Liver (tissue), 9 donors: ENCODE results near the gene L2HGDH. TPM values are rescaled to one million over a fixed set of nuclear protein-coding genes. Genes with fewer than 3 reads are reported as not detected.

ENCODE experiments used
- DNase-seq: peaks from one replicate; pipeline ENCODE4 v3.0.0-alpha.2; 2017; ENCODE audit warnings: low spot score
- H3K27ac ChIP-seq, 2 donors: one replicate each; pipeline ENCODE4 v1.7.0; 2013; ENCODE audit warnings: inconsistent platforms in 2 of 2, low read length in 2 of 2, control low read depth in 1 of 2, low read depth in 1 of 2, mild to moderate bottlenecking in 1 of 2
- H3K27me3 ChIP-seq, 4 donors: one replicate each; pipeline versions ENCODE4 v1.6.1 to v1.7.0; 2013; ENCODE audit warnings: low read length in 3 of 4, inconsistent platforms in 1 of 4, mild to moderate bottlenecking in 1 of 4, moderate library complexity in 1 of 4; ENCODE audit not compliant: control insufficient read depth in 4 of 4, insufficient read depth in 4 of 4
- H3K36me3 ChIP-seq, 4 donors: one replicate each; pipeline versions ENCODE4 v1.6.1 to v1.7.0; 2013; ENCODE audit warnings: low read length in 3 of 4, mild to moderate bottlenecking in 3 of 4, low read depth in 1 of 4, moderate library complexity in 1 of 4; ENCODE audit not compliant: control insufficient read depth in 4 of 4, insufficient read depth in 3 of 4
- H3K4me1 ChIP-seq, 4 donors: one replicate each; pipeline versions ENCODE4 v1.6.1 to v1.7.0; 2013; ENCODE audit warnings: low read length in 3 of 4, mild to moderate bottlenecking in 3 of 4, moderate library complexity in 1 of 4; ENCODE audit not compliant: control insufficient read depth in 4 of 4, insufficient read depth in 4 of 4
- H3K4me3 ChIP-seq, 3 donors: one replicate each; pipeline versions ENCODE4 v1.6.1 to v1.7.0; 2013; ENCODE audit warnings: low read length in 3 of 3, control low read depth in 1 of 3, low read depth in 1 of 3, mild to moderate bottlenecking in 1 of 3
- H3K9ac ChIP-seq, 2 donors: one replicate each; pipeline ENCODE4 v1.7.0; 2013; ENCODE audit warnings: low read length in 2 of 2, mild to moderate bottlenecking in 2 of 2, moderate library complexity in 2 of 2, control low read depth in 1 of 2, low read depth in 1 of 2
- H3K9me3 ChIP-seq, 4 donors: one replicate each; pipeline versions ENCODE4 v1.6.1 to v1.7.0; 2013; ENCODE audit warnings: low read length in 3 of 4; ENCODE audit not compliant: control insufficient read depth in 4 of 4
- ATF3 ChIP-seq: IDR thresholded peaks from 2 replicates; pipeline ENCODE4 v1.6.1; 2016; ENCODE audit warnings: antibody characterized with exemption
- CTCF ChIP-seq: fragments of 150-350 bp; IDR thresholded peaks from 2 replicates; pipeline ENCODE4 v1.5.1; 2017; ENCODE audit warnings: improper control_type of control experiment, low read depth, low read length; ENCODE audit not compliant: missing input control
- EGR1 ChIP-seq, 2 donors: IDR thresholded peaks; 2 replicates each; pipeline ENCODE4 v1.6.1; 2016 to 2018; ENCODE audit warnings: antibody characterized with exemption in 2 of 2, low read depth in 2 of 2
- FOXA1 ChIP-seq: IDR thresholded peaks from 2 replicates; pipeline ENCODE4 v1.6.1; 2016; ENCODE audit warnings: antibody characterized with exemption
- FOXA2 ChIP-seq: IDR thresholded peaks from 2 replicates; pipeline ENCODE4 v1.6.1; 2016; ENCODE audit warnings: antibody characterized with exemption
- GABPA ChIP-seq, 2 donors: IDR thresholded peaks in 1 of 2; conservative IDR thresholded peaks in 1 of 2; 2 replicates each; pipeline ENCODE4 v1.6.1; 2016; ENCODE audit warnings: antibody characterized with exemption in 2 of 2, mild to moderate bottlenecking in 1 of 2, moderate library complexity in 1 of 2
- HNF4A ChIP-seq, 2 donors: conservative IDR thresholded peaks; 2 replicates each; pipeline ENCODE4 v1.6.1; 2016; ENCODE audit warnings: antibody characterized with exemption in 2 of 2, mild to moderate bottlenecking in 2 of 2
- HNF4G ChIP-seq: IDR thresholded peaks from 2 replicates; pipeline ENCODE4 v1.6.1; 2016; ENCODE audit warnings: antibody characterized with exemption
- JUND ChIP-seq, 2 donors: IDR thresholded peaks; 2 replicates each; pipeline ENCODE4 v1.6.1; 2016; ENCODE audit warnings: antibody characterized with exemption in 2 of 2
- MAX ChIP-seq: IDR thresholded peaks from 2 replicates; pipeline ENCODE4 v1.6.1; 2016; ENCODE audit warnings: antibody characterized with exemption
- NR2F2 ChIP-seq: IDR thresholded peaks from 2 replicates; pipeline ENCODE4 v1.6.1; 2016; ENCODE audit warnings: antibody characterized with exemption
- RAD21 ChIP-seq, 2 donors: IDR thresholded peaks; 2 replicates each; pipeline ENCODE4 v1.6.1; 2016; ENCODE audit warnings: antibody characterized with exemption in 2 of 2, mild to moderate bottlenecking in 2 of 2
- REST ChIP-seq: IDR thresholded peaks from 2 replicates; pipeline ENCODE4 v1.6.1; 2016; ENCODE audit warnings: antibody characterized with exemption, mild to moderate bottlenecking
- RXRA ChIP-seq, 2 donors: IDR thresholded peaks; 2 replicates each; pipeline ENCODE4 v1.6.1; 2017 to 2018; ENCODE audit warnings: antibody characterized with exemption in 2 of 2, mild to moderate bottlenecking in 1 of 2
- SP1 ChIP-seq: IDR thresholded peaks from 2 replicates; pipeline ENCODE4 v1.6.1; 2018; ENCODE audit warnings: antibody characterized with exemption, mild to moderate bottlenecking
- TAF1 ChIP-seq: conservative IDR thresholded peaks from 2 replicates; pipeline ENCODE4 v1.6.1; 2016; ENCODE audit warnings: antibody characterized with exemption, mild to moderate bottlenecking
- YY1 ChIP-seq: IDR thresholded peaks from 2 replicates; pipeline ENCODE4 v1.6.1; 2016; ENCODE audit warnings: antibody characterized with exemption, mild to moderate bottlenecking
- ZBTB33 ChIP-seq: IDR thresholded peaks from 2 replicates; pipeline ENCODE4 v1.6.1; 2016; ENCODE audit warnings: antibody characterized with exemption
- WGBS: extraction: QIAGEN DNeasy Blood & Tissue Kit; methylation state at CpG from one replicate; pipeline ENCODE4 v1.1.7; 2013; 5-methylcytosine and 5-hydroxymethylcytosine counted together
- polyA plus RNA-seq, 2 donors: library from polyadenylated mRNA; stranded (reverse) in 1 of 2; unstranded in 1 of 2; fragments of 200-250 nt in 1 of 2; fragments of >200 nt in 1 of 2; fragmentation: Nextera tagmentation in 1 of 2; extraction: Ambion mirVana in 1 of 2; gene quantifications; one replicate each; pipeline versions ENCODE4 v1.2.1 to v1.2.3, GENCODE V29; 2013 to 2015
- total RNA-seq, 2 donors: library from RNA; depleted of rRNA; stranded (reverse); fragments of >200 nt; gene quantifications; one replicate each; pipeline ENCODE4 v1.2.3, GENCODE V29; 2014
- donor health status: healthy.
- donor health status: healthy.
- donor health status: healthy.
- donor health status: healthy.
- donor health status: healthy.

Gene L2HGDH
- total and polyA plus RNA-seq, 4 donors, result 3.8 to 9.0 (median 5.4) TPM

- 37% methylated on average over 2 of the region's 2 CpGs for WGBS
- Histone ChIP-seq H3K27me3 (no peaks in the 10 kb centered on the region), H3K4me1 (peaks cover 11 to 28% (median 21%) of the 10 kb centered on the region in 4 donors), H3K27ac (no peak overlapping the region), H3K9me3 (no peaks in the 10 kb centered on the region), H3K36me3 (no peaks in the 10 kb centered on the region), H3K4me3 (peak overlapping the region in 2 of 3 donors; percentile 1 to 94), H3K9ac (peak overlapping the region in 1 of 2 donors; percentile 92)
- no peak for DNase-seq
- TF ChIP-seq HNF4A (conservative IDR thresholded peaks at IDR 0.05), result no peak
- no peak for TF ChIP-seq RXRA (IDR thresholded peaks at IDR 0.05)
- TF ChIP-seq NR2F2, result no peak
- TF ChIP-seq JUND (IDR thresholded peaks at IDR 0.05), result no peak
- no peak for TF ChIP-seq EGR1 (IDR thresholded peaks at IDR 0.05; ENCODE audit: low read depth in 2 of 2)
- TF ChIP-seq ATF3, result no peak
- TF ChIP-seq REST, result no peak
- TF ChIP-seq YY1, result no peak
- TF ChIP-seq TAF1, result no peak
- TF ChIP-seq HNF4G, result no peak
Measured at GRCh38 chr14:50229681-50230080, 82.3 kb downstream of the L2HGDH start.

- H3K4me1 ChIP-seq, result peaks cover 9 to 28% (median 21%) of the 10 kb centered on the region in 4 donors
- no peak overlapping the region for H3K9ac ChIP-seq
Measured at GRCh38 chr14:50228313-50228712, 83.7 kb downstream of the L2HGDH start.

More at GRCh38 chr14:50228313-50228712, 83.7 kb downstream of the L2HGDH start:
- Histone ChIP-seq H3K27me3 (no peaks in the 10 kb centered on the region), H3K9me3 (no peaks in the 10 kb centered on the region), H3K36me3 (no peaks in the 10 kb centered on the region), H3K4me3 (no peak overlapping the region), H3K27ac (no peak overlapping the region)
- DNase-seq, result no peak
- 99% methylated on average over 2 of the region's 2 CpGs for WGBS
- no peak for TF ChIP-seq ZBTB33
- no peak for TF ChIP-seq NR2F2
- no peak for TF ChIP-seq FOXA2
- no peak for TF ChIP-seq CTCF
- no peak for TF ChIP-seq SP1
- TF ChIP-seq REST, result no peak
- TF ChIP-seq EGR1 (IDR thresholded peaks at IDR 0.05; ENCODE audit: low read depth in 2 of 2), result no peak
- TF ChIP-seq RXRA (IDR thresholded peaks at IDR 0.05), result no peak
- no peak for TF ChIP-seq RAD21 (IDR thresholded peaks at IDR 0.05)
- no peak for TF ChIP-seq JUND (IDR thresholded peaks at IDR 0.05)
- no peak for TF ChIP-seq GABPA (IDR thresholded peaks at IDR 0.05 in 1 of 2, conservative IDR thresholded peaks at IDR 0.05 in 1 of 2)
- no peak for TF ChIP-seq ATF3
- TF ChIP-seq TAF1, result no peak
- TF ChIP-seq MAX, result no peak
- no peak for TF ChIP-seq HNF4G
- no peak for TF ChIP-seq HNF4A (conservative IDR thresholded peaks at IDR 0.05)
- TF ChIP-seq FOXA1, result no peak
- no peak for TF ChIP-seq YY1
